ENCODE data around the gene C9orf57.

- no peak for TF ChIP-seq CTCF (optimal IDR thresholded peaks at IDR 0.05 in 1 of 3, IDR thresholded peaks at IDR 0.05 in 1 of 3, conservative IDR thresholded peaks at IDR 0.05 in 1 of 3; ENCODE audit: extremely low read depth in 1 of 3, insufficient read depth in 2 of 3, low read length in 3 of 3)
- no peak for TF ChIP-seq EZH2 (IDR thresholded peaks at IDR 0.05; ENCODE audit: low read length)
These were observed 19.0 kb downstream of the C9orf57 start for GRCh38 chr9:72041369-72041768.
